PC-3 (cell line): ENCODE measurements around the gene AGBL1. TPM values are rescaled to one million over a fixed set of nuclear protein-coding genes. Genes with fewer than 3 reads are reported as not detected.

Source experiments
- ATAC-seq: fragments of 200-7000 bp; cut with Tn5 transposase; 2 replicates; pipeline ENCODE4 v1.9.1; 2020; ENCODE audit warnings: mild to moderate bottlenecking, moderate library complexity
- BruUV-seq: library from RNA; stranded (reverse); fragments of 400-500 nt; replicated peaks from 2 replicates; lab custom pipeline; 2021; lab: Mats Ljungman, UMichigan
- CTCF ChIA-PET: fragments of 300-600 bp; sonication (Branson Sonifier 250); formaldehyde crosslinking; loops from one replicate; lab custom pipeline; 2022; ENCODE audit warnings: antibody characterized with exemption; lab: Charles Lee
- POLR2A ChIA-PET: fragments of 300-600 bp; sonication (Branson Sonifier 250); formaldehyde crosslinking; loops from one replicate; lab custom pipeline; 2022; ENCODE audit warnings: antibody characterized with exemption; ENCODE audit not compliant: unreplicated experiment; lab: Charles Lee
- DNase-seq: peaks from one replicate; pipeline ENCODE4 v3.0.0-alpha.2; 2015
- H2AFZ ChIP-seq: fragments of 300-600 bp; sonication (generic); 2 replicates; pipeline ENCODE4 v1.6.0; 2016; ENCODE audit warnings: antibody characterized with exemption, low read length
- H3F3A ChIP-seq: fragments of 300-600 bp; sonication (generic); one replicate; pipeline ENCODE4 v1.6.0; 2017; ENCODE audit warnings: antibody characterized with exemption, low read length, control low read depth, mild to moderate bottlenecking; ENCODE audit not compliant: unreplicated experiment
- H3K27ac ChIP-seq: fragments of 300-600 bp; sonication (generic); 2 replicates; pipeline ENCODE4 v1.5.1; 2016; ENCODE audit warnings: mild to moderate bottlenecking, low read length
- H3K27me3 ChIP-seq: fragments of 300-600 bp; sonication (generic); 2 replicates; pipeline ENCODE4 v1.6.1; 2016; ENCODE audit warnings: low read length, mixed read lengths
- H3K36me3 ChIP-seq: fragments of 300-600 bp; sonication (generic); 2 replicates; pipeline ENCODE4 v1.6.1; 2016; ENCODE audit warnings: low read depth, mixed run types, low read length, mixed read lengths
- H3K4me1 ChIP-seq: fragments of 300-600 bp; sonication (generic); 2 replicates; pipeline ENCODE4 v1.5.1; 2016; ENCODE audit warnings: low read length; ENCODE audit not compliant: insufficient read depth
- H3K4me2 ChIP-seq: fragments of 300-600 bp; sonication (generic); 2 replicates; pipeline ENCODE4 v1.6.0; 2016; ENCODE audit warnings: low read length
- H3K4me3 ChIP-seq: fragments of 300-600 bp; sonication (generic); 2 replicates; pipeline ENCODE4 v1.5.1; 2016; ENCODE audit warnings: mild to moderate bottlenecking, low read length, mixed read lengths
- H3K79me2 ChIP-seq: fragments of 300-600 bp; sonication (generic); 2 replicates; pipeline ENCODE4 v1.6.1; 2017; ENCODE audit warnings: low read length, mixed read lengths
- H3K9ac ChIP-seq: fragments of 300-600 bp; sonication (generic); 2 replicates; pipeline ENCODE4 v1.6.0; 2016; ENCODE audit warnings: mild to moderate bottlenecking, low read length
- H3K9me2 ChIP-seq: fragments of 300-600 bp; sonication (generic); replicated peaks from 2 replicates; pipeline ENCODE4 v1.6.1; 2016; ENCODE audit warnings: mixed run types, low read length, mixed read lengths
- H3K9me3 ChIP-seq: fragments of 300-600 bp; sonication (generic); 2 replicates; pipeline ENCODE4 v1.6.1; 2016; ENCODE audit warnings: low read length, mixed read lengths
- H4K20me1 ChIP-seq: fragments of 300-600 bp; sonication (generic); 2 replicates; pipeline ENCODE4 v1.6.1; 2016; ENCODE audit warnings: low read length, mixed read lengths
- EZH2 ChIP-seq: fragments of 300-600 bp; sonication (generic); IDR thresholded peaks from one replicate; pipeline ENCODE4 v1.6.1; 2017; ENCODE audit warnings: antibody characterized with exemption, mild to moderate bottlenecking, low read length; ENCODE audit not compliant: unreplicated experiment
- EZH2phosphoT487 ChIP-seq: fragments of 300-600 bp; sonication (generic); IDR thresholded peaks from 2 replicates; pipeline ENCODE4 v1.6.1; 2018; ENCODE audit warnings: mild to moderate bottlenecking, antibody characterized with exemption, low read length, borderline replicate concordance
- intact Hi-C: fragments of 100-400 bp; cut with micrococcal nuclease; formaldehyde crosslinking; loops from 2 replicates; pipeline ENCODE4 v1.9.0; 2023
- total RNA-seq: library from RNA; depleted of rRNA; stranded (reverse); fragments of >200 nt; gene quantifications from 2 replicates; pipeline ENCODE4 v1.2.3, GENCODE V29; 2014
- TF ChIP-seq, protein P1 (sequence below): fragments of 300-600 bp; sonication (generic); conservative IDR thresholded peaks from 2 replicates; pipeline ENCODE4 v1.5.1; 2017; ENCODE audit warnings: antibody characterized with exemption, low read depth, mild to moderate bottlenecking, low read length

AGBL1 gene
- total RNA-seq, 1 experiment from 2014 or later = not detected

DNA sequence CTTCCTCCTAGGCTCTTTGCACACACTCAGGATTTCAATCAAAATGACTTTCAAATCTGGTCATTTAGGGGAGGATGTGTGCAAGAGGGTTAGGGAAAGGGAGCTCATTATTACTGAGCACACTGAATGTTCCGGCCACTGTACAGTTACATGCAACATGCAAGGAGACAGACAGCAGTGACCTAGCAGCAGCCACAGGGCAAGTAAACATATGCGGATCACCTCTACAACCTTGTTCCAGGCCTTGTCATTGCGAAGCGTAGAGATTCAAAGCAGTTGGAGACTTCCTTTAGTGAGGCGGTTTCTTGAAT lies 837.6 kb downstream of the AGBL1 start:
- no peaks in the 10 kb centered on the region for H3K4me1 ChIP-seq
- ChIA-PET CTCF (no interaction called here), POLR2A (no interaction called here)
- TF ChIP-seq EZH2 = no peak
- no peak for TF ChIP-seq EZH2phosphoT487
- TF ChIP-seq, protein P1, sequence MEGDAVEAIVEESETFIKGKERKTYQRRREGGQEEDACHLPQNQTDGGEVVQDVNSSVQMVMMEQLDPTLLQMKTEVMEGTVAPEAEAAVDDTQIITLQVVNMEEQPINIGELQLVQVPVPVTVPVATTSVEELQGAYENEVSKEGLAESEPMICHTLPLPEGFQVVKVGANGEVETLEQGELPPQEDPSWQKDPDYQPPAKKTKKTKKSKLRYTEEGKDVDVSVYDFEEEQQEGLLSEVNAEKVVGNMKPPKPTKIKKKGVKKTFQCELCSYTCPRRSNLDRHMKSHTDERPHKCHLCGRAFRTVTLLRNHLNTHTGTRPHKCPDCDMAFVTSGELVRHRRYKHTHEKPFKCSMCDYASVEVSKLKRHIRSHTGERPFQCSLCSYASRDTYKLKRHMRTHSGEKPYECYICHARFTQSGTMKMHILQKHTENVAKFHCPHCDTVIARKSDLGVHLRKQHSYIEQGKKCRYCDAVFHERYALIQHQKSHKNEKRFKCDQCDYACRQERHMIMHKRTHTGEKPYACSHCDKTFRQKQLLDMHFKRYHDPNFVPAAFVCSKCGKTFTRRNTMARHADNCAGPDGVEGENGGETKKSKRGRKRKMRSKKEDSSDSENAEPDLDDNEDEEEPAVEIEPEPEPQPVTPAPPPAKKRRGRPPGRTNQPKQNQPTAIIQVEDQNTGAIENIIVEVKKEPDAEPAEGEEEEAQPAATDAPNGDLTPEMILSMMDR = no peak
- H3K27me3 ChIP-seq = no peaks in the 10 kb centered on the region
- intact Hi-C loops = no loop called here
- no peaks in the 10 kb centered on the region for H3K9me3 ChIP-seq
- no TSS peak for BruUV-seq
- ATAC-seq (no peak), DNase-seq (no peak)
- no peak overlapping the region for H3K4me2 ChIP-seq
- H3K9me2 ChIP-seq = no peaks in the 10 kb centered on the region
- no peak overlapping the region for H3K27ac ChIP-seq
- no peaks in the 10 kb centered on the region for H3F3A ChIP-seq
- no peak overlapping the region for H3K9ac ChIP-seq
- no peaks in the 10 kb centered on the region for H4K20me1 ChIP-seq
- H3K79me2 ChIP-seq = no peaks in the 10 kb centered on the region
- H3K4me3 ChIP-seq = no peak overlapping the region
- no peaks in the 10 kb centered on the region for H3K36me3 ChIP-seq
- H2AFZ ChIP-seq = no peak overlapping the region

DNA sequence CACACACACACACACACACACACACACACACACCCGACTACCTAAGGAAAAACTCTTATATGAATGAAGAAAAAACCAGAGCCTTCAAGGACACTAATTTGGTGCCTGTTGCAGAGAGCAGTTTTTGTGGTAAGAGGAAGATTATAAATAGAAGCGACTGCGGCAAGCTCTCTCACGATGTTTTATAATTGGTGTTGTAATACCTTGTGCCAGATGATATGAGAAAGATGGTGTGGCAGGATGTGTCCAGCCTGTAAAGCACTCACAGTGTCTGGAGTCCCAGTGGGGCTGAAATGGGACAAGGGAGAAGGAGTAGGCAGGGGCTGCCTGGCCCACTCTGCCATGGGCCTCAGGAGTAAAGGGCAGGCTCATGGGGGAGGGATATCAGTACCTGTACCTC lies 839.9 kb downstream of the AGBL1 start:
- no peaks in the 10 kb centered on the region for H3F3A ChIP-seq

DNA sequence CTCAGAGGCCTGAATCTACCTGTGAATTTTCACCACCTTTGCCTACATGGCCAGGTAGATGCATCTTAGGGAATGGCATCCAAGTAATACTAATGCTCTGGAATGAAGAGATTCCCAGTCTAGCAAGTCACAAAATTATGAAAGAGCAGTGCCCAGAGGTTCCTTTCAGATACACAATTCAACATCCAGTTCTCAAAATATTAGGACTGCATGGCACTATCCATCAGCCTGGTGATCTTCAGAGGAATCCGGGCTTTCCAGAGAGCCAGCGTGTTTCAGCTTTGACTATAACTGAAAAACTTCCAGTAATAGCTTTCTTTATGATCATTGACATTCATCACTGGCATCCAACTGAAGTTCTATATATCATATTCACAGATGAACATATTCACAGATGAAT lies 849.8 kb downstream of the AGBL1 start:
- POLR2A ChIA-PET = no interaction called here
- TF ChIP-seq EZH2 (no peak), EZH2phosphoT487 (no peak)
- TF ChIP-seq, protein P1 = no peak
- no peak overlapping the region for H3K9ac ChIP-seq

More for the DNA sequence above, 839.9 kb downstream of the AGBL1 start:
- no peaks in the 10 kb centered on the region for H3K9me3 ChIP-seq
- no peak overlapping the region for H2AFZ ChIP-seq
- no peak overlapping the region for H3K9ac ChIP-seq
- ATAC-seq (no peak), DNase-seq (no peak)
- no peak for TF ChIP-seq EZH2
- TF ChIP-seq, protein P1 = no peak
- no peak for TF ChIP-seq EZH2phosphoT487
- no peaks in the 10 kb centered on the region for H3K36me3 ChIP-seq
- ChIA-PET POLR2A (no interaction called here), CTCF (no interaction called here)
- H3K4me3 ChIP-seq = no peak overlapping the region
- H3K79me2 ChIP-seq = no peaks in the 10 kb centered on the region
- no peaks in the 10 kb centered on the region for H4K20me1 ChIP-seq
- no peaks in the 10 kb centered on the region for H3K9me2 ChIP-seq
- no peak overlapping the region for H3K4me2 ChIP-seq
- H3K4me1 ChIP-seq = no peaks in the 10 kb centered on the region
- no peaks in the 10 kb centered on the region for H3K27me3 ChIP-seq
- intact Hi-C loops = no loop called here
- BruUV-seq = no TSS peak
- H3K27ac ChIP-seq = no peak overlapping the region

More for the DNA sequence above, 849.8 kb downstream of the AGBL1 start:
- Histone ChIP-seq H3K4me1 (no peaks in the 10 kb centered on the region), H3K79me2 (no peaks in the 10 kb centered on the region), H3K27me3 (0 out of 2 replicates have a peak, but pooled peaks cover 3% of the 10 kb centered on the region), H3K9me3 (no peaks in the 10 kb centered on the region), H2AFZ (no peak overlapping the region), H3K27ac (no peak overlapping the region), H3K36me3 (no peaks in the 10 kb centered on the region), H3K9me2 (no peaks in the 10 kb centered on the region), H3K4me2 (no peak overlapping the region), H3K4me3 (no peak overlapping the region), H3F3A (no peaks in the 10 kb centered on the region), H4K20me1 (no peaks in the 10 kb centered on the region)
- intact Hi-C loops = no loop called here
- no TSS peak for BruUV-seq
- ATAC-seq (no peak), DNase-seq (no peak)
- CTCF ChIA-PET = no interaction called here
